GM18907 (cell line): ENCODE measurements around the gene MYH13.
"Not testable (repeated sequence)": the region's sequence is repeated elsewhere in the genome, so short reads cannot be mapped to it uniquely, and the experiment has no call there.

ENCODE experiments used
- ATAC-seq: cut with Tn5 transposase; IDR thresholded peaks from one replicate; pipeline ENCODE4 v1.9.1; 2021; ENCODE audit warnings: mild to moderate bottlenecking, moderate library complexity; ENCODE audit not compliant: unreplicated experiment

MYH13 gene

GRCh38 chr17:10305398-10305797 is 67.4 kb downstream of the MYH13 start:
- no peak for ATAC-seq

- no peak for ATAC-seq
These were observed 68.0 kb downstream of the MYH13 start for GRCh38 chr17:10304758-10305300.

DNA sequence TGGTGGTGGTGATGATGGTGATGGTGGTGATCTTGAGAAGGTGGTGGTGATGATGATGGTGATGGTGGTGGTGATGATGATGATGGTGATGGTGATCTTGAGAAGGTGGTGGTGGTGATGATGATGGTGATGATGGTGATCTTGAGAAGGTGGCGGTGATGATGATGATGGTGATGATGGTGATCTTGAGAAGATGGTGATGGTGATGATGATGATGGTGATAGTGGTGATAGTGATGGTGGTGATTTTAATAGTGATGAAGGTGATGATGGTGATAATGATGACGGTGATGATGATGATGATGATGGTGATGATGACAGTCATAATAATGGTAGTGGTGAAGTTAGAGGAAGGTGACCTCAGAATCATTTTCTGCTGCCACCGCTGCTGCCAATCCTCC is 75.1 kb downstream of the MYH13 start:
- ATAC-seq: no peak

DNA sequence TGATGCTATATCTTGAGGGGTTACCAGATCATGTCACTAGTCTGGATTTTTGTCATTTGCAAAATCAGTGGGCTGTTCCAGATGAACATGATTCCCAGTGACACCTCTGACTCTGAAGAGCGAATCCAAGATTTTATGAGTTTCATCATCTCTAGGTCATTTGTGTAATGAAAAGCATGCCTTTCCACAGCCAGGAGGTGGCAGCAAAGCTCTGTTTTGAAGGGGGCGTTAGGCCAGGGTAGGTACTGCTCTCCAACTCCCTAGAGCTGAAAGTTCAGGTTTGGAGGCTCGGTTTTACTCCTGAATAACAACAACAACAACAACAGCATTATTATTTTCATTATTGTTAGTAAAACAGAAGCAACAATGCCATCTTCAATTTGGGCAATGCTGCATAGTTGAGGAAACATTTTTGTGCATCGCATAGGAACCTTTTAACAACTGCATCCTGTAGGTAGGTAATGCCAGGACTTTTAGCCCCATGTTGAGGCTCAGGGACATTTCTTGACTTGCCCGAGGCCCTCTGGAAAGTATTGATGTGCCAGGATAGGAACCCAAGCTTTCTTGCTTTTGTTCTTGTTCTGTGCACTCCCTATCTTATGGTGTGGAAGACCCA is 77.0 kb downstream of the MYH13 start:
- peak; percentile 72 for ATAC-seq

DNA sequence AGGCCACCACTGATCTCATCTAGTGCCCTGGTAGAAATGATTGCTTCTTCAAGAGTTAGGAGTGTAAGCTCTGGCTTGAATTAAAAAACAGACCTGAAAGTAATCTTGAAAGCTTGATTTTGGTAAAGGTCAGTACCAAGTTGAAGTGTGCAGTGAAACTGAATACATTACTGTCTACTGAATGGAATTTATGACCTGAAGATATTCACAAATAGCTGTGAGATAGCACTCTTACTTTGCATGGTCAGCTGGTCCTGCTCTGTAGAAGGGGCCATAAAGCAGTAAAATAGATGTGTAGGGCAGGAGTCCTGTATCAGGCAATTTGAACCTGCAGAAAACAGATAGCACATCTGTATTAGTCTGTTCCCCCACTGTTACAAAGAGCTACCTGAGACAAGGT is 78.6 kb downstream of the MYH13 start:
- no peak for ATAC-seq

- no peak for ATAC-seq
These were observed 80.5 kb downstream of the MYH13 start for GRCh38 chr17:10292057-10292937.

GRCh38 chr17:10291576-10291975 is 81.2 kb downstream of the MYH13 start:
- ATAC-seq: not testable (repeated sequence)

DNA sequence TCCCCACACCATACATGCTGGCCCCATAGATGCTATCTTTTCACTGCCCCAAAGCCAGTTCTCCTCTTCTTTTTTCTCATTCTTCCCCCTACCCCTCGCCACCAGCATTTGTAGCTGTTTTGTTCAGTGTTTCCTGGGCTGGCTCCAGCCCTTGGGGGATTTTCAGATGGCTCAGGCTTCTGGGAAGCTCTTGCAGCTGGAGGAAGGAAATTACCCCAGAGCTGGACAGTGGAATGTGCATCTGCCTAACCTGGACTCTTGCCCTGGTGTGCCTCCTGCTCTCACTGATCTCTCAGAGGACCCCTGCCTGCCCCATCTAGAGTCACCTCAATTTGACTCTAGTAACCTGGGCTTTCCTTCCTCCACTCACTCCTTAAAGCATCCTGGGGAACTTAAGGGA is 82.8 kb downstream of the MYH13 start:
- ATAC-seq: no peak

- no peak for ATAC-seq
These were observed 86.5 kb downstream of the MYH13 start for GRCh38 chr17:10286324-10286723.

DNA sequence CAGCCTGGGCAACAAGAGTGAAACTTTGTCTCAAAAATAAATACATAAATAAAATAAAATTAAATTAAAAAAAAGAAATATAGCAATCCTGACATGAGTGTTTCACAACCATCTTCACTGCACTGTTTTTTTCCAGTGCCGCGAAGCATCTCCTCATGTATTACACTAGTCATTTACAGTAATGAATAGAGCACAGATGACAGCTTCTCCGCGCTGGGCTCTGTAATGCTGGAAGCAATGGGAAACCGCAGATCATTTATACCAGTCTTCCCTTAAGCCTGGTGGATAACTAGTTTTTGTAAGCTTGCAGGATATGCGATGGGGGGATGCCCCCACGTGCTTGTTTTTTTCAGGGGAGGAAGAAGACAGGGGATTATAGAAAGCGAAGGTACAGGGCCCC is 86.9 kb downstream of the MYH13 start:
- no peak for ATAC-seq

GRCh38 chr17:10280068-10280467 is 92.7 kb downstream of the MYH13 start:
- no peak for ATAC-seq

- no peak for ATAC-seq
These were observed 94.6 kb downstream of the MYH13 start for GRCh38 chr17:10278218-10278617.

DNA sequence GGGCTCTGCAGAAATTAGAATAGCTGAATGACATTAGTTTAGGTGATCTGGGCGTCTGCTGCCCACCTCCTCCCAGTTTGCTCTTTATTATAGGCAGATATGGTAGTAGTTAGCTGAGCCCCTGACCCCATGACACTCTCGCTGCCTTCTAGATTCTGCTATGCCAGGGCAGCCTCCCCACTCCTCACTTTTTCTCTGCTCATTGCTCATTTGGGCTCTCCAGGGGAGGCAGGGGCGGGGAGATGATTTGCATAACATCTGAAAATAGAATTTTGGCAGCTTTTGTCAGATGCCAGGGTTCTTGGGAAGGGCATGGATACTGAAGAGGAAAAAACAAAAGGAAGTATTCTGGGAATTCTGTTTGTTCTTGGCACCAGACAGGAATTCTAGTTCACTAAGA is 96.4 kb downstream of the MYH13 start:
- ATAC-seq: no peak

GRCh38 chr17:10275418-10275817 is 97.4 kb downstream of the MYH13 start:
- no peak for ATAC-seq

- no peak for ATAC-seq
These were observed 101.7 kb downstream of the MYH13 start for GRCh38 chr17:10271106-10271562.

DNA sequence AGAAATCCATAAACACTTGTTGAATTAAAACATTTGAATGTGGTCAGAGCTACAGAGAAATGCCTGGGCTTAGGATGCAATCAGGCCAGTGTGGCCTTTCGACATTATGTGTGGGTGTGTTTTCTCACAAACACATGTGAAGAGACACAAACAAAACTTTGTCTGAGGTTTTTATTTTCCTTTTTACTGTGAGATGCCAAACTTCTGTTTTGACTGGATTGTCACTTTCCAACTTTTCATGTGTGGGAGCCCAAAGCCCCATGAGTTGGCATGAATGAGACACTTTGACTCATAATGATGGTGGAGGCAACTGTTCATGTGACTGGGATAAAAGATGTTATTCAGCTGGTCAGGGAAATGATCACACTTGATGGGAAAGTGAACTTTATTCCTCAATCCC is 102.5 kb downstream of the MYH13 start:
- no peak for ATAC-seq

DNA sequence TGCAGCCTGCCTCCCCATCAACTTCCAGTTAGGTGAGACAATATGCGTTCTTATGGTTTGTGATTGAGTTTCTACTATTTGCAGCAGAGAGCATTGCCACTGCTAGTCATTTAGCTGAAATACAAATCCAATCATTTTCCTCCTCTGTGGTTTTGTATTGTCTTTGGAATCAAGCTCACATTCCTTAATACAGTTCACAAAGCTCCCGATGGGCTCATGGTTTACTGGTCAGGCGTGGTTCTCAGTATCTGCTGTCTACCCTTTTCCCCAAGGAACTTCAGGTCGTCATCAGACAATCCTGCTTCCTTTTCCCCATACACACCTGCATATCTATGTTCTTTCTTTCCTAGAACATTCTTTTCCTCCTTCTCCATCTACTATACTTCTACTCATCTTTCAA is 104.8 kb downstream of the MYH13 start:
- ATAC-seq: no peak

DNA sequence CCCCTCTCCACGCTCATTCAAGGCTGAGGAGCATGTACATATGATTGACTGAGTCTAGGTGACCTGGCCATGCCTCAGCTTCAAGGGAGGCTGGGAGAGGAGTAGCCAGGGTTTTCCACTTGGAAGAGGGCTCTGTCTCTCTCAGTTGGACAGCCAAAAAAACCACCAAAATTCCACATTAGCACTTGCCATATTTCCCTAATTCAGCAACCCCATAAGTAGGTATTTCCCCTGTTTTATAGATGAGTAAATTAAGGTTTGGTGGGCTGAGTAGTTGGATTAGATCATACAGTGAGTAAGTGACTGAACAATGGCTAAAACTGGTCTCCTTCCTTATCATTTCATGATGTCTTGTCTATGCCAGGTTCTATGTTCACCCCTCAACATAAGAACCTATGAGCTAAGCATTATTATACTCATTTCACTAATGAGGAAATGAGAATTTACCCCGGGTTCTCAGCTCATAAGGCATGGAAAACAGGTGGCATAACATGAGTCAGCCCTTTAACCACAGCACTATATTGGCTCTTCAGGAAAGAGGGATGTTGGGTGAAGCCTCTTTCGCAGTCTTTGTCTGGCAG is 106.4 kb downstream of the MYH13 start:
- ATAC-seq: no peak

DNA sequence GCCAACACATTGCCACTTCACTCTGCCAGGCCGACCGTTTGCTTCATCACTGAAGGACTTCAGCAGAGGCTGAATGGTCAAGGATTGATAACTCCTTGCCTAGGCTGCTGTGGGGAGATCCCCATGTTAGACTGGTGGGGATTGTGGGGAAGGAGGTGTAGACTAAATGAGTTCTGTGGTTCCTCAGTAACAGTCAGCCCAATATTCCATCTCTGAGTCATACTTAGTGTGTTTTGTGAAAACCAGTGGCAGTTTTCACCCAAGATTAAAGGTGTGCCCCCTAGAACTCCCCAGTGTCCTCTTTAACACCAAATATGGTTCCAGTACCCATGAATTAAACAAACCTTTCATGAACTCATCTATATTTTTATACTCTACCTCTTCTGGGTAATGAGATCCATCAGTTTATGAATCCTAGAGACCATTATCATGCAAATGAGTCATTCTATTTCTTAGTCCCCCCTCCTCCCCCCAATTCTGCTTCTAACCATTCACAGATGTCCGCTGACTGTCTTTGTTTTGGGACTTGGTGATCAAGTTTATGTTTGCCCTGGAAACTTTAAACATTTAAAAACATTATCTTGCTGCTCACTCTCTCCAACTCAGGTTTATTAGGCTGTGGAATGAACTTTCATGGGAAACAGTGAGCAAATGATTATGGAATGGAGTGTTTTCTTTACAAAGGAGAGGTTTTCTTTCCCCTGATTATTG is 107.6 kb downstream of the MYH13 start:
- no peak for ATAC-seq

DNA sequence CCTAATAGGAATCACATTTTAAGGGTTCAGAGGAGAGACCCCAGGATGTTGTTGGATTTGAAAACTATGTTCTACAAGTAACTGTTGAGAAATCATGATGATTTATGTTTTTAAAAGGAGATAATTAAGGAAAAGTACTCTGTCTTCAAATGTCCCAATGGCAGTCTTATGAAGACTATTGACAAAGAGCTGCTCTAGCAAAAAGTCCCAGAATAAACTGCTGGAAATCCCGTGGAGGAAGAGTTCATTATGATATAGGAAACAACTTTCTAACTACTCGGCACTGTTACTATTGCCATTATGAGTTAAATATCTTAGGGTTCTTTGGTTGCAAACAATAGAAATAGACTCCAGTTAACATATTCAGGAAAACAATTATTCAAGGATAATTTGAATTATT is 108.8 kb downstream of the MYH13 start:
- no peak for ATAC-seq

GRCh38 chr17:10262451-10262850 is 110.4 kb downstream of the MYH13 start:
- ATAC-seq: no peak
